GM21528 (cell line): ENCODE results near the gene NLRP3.
"Not testable (repeated sequence)": the region's sequence is repeated elsewhere in the genome, so short reads cannot be mapped to it uniquely, and the experiment has no call there.

Experiments
- ATAC-seq: cut with Tn5 transposase; IDR thresholded peaks from one replicate; pipeline ENCODE4 v1.9.1; 2021; ENCODE audit warnings: mild to moderate bottlenecking, moderate library complexity; ENCODE audit not compliant: unreplicated experiment, low FRiP score

NLRP3 gene

GRCh38 chr1:247415423-247416361 is at the start of gene NLRP3:
TSS of gene NLRP3 (plus strand) at chr1:247416173. CDS start at chr1:247418801, 2,628 bp downstream.
- ATAC-seq = peak; percentile 52

GRCh38 chr1:247366345-247366744 is 49.6 kb upstream of the NLRP3 start:
- ATAC-seq = not testable (repeated sequence)

GRCh38 chr1:247366926-247367645 is 48.9 kb upstream of the NLRP3 start:
- ATAC-seq = no peak

- no peak for ATAC-seq
Observed at GRCh38 chr1:247367786-247368422, 48.1 kb upstream of the NLRP3 start.

- ATAC-seq = no peak
Observed at GRCh38 chr1:247368490-247369145, 47.4 kb upstream of the NLRP3 start.

- no peak for ATAC-seq
Observed at GRCh38 chr1:247370786-247371732, 44.9 kb upstream of the NLRP3 start.

- no peak for ATAC-seq
Observed at GRCh38 chr1:247371801-247372259, 44.1 kb upstream of the NLRP3 start.

- no peak for ATAC-seq
Observed at GRCh38 chr1:247373721-247374141, 42.2 kb upstream of the NLRP3 start.

GRCh38 chr1:247374651-247375334 is 41.2 kb upstream of the NLRP3 start:
- not testable (repeated sequence) for ATAC-seq

- ATAC-seq = no peak
Observed at GRCh38 chr1:247375747-247376146, 40.2 kb upstream of the NLRP3 start.

GRCh38 chr1:247376659-247377058 is 39.3 kb upstream of the NLRP3 start:
- ATAC-seq = no peak

GRCh38 chr1:247377656-247378055 is 38.3 kb upstream of the NLRP3 start:
- ATAC-seq = not testable (repeated sequence)

GRCh38 chr1:247378334-247379073 is 37.5 kb upstream of the NLRP3 start:
- ATAC-seq = no peak

GRCh38 chr1:247385283-247385682 is 30.7 kb upstream of the NLRP3 start:
- no peak for ATAC-seq

GRCh38 chr1:247386217-247386616 is 29.8 kb upstream of the NLRP3 start:
- no peak for ATAC-seq

GRCh38 chr1:247386687-247387086 is 29.3 kb upstream of the NLRP3 start:
- ATAC-seq = no peak

- ATAC-seq = no peak
Observed at GRCh38 chr1:247387096-247387495, 28.9 kb upstream of the NLRP3 start.

GRCh38 chr1:247387565-247387964 is 28.4 kb upstream of the NLRP3 start:
- no peak for ATAC-seq
